GM12878 (cell line): ENCODE results near the gene SKIDA1. TPM values are rescaled to one million over a fixed set of nuclear protein-coding genes. Genes with fewer than 3 reads are reported as not detected.

Experiments
- ATAC-seq: fragments of 200-7000 bp; cut with Tn5 transposase; 3 replicates; pipeline ENCODE4 v1.9.1; 2020; ENCODE audit warnings: mild to moderate bottlenecking, moderate library complexity
- BruUV-seq: library from RNA; stranded (reverse); fragments of 400-500 nt; replicated peaks from 2 replicates; lab custom pipeline; 2021; lab: Mats Ljungman, UMichigan
- CTCF ChIA-PET: fragments of 300-600 bp; sonication (Branson Sonifier 250); formaldehyde crosslinking; extraction: SDS; loops from one replicate; lab custom pipeline; 2021; ENCODE audit warnings: inconsistent platforms; lab: Yijun Ruan, JAX
- POLR2A ChIA-PET: fragments of 350-600 bp; formaldehyde crosslinking; extraction: SDS; loops from one replicate; lab custom pipeline; 2021; ENCODE audit warnings: inconsistent platforms; lab: Charles Lee
- RAD21 ChIA-PET: fragments of 300-600 bp; sonication (Branson Sonifier 250); formaldehyde crosslinking; loops from one replicate; lab custom pipeline; 2023; ENCODE audit warnings: antibody characterized with exemption; ENCODE audit not compliant: unreplicated experiment; lab: Charles Lee
- SMC1A ChIA-PET: fragments of 300-600 bp; sonication (Branson Sonifier 250); formaldehyde crosslinking; loops from one replicate; lab custom pipeline; 2023; ENCODE audit not compliant: unreplicated experiment, uncharacterized antibody; lab: Charles Lee
- DNase-seq: peaks from one replicate; pipeline ENCODE4 v3.0.0-alpha.2; 2011; ENCODE audit warnings: low read depth, low spot score
- FAIRE-seq: peaks from 3 replicates; lab custom pipeline; 2011; peaks lifted over from hg19 to GRCh38; lab: Jason Lieb, UNC
- H2AFZ ChIP-seq: 2 replicates; pipeline ENCODE4 v1.6.0; 2011; ENCODE audit warnings: low read depth, low read length, control low read depth; ENCODE audit not compliant: control insufficient read depth
- H3K27ac ChIP-seq: 2 replicates; pipeline ENCODE4 v1.5.1; 2011; ENCODE audit warnings: control low read depth; ENCODE audit not compliant: control insufficient read depth, insufficient read depth
- H3K27me3 ChIP-seq, 2 experiments: replicated peaks in 1 of 2; 2 replicates each; pipeline versions ENCODE4 v1.6.0 to v1.6.1; 2011; ENCODE audit warnings: low read length in 1 of 2; ENCODE audit not compliant: control insufficient read depth in 2 of 2, insufficient read depth in 2 of 2
- H3K36me3 ChIP-seq, 2 experiments: 2 replicates each; pipeline ENCODE4 v1.5.1; 2011; ENCODE audit warnings: low read length in 1 of 2; ENCODE audit not compliant: control insufficient read depth in 2 of 2, insufficient read depth in 2 of 2
- H3K4me1 ChIP-seq: 2 replicates; pipeline ENCODE4 v1.6.1; 2011; ENCODE audit warnings: mild to moderate bottlenecking, low read length, moderate library complexity, mixed read lengths; ENCODE audit not compliant: control insufficient read depth, insufficient read depth
- H3K4me2 ChIP-seq: 2 replicates; pipeline ENCODE4 v1.6.0; 2011; ENCODE audit warnings: control low read depth; ENCODE audit not compliant: control insufficient read depth, insufficient read depth
- H3K4me3 ChIP-seq: fragments of 200-600 bp; sonication (generic); 2 replicates; pipeline ENCODE4 v1.5.1; 2016
- H3K79me2 ChIP-seq: 2 replicates; pipeline ENCODE4 v1.6.0; 2011; ENCODE audit warnings: low read length; ENCODE audit not compliant: control insufficient read depth, insufficient read depth
- H3K9ac ChIP-seq: 2 replicates; pipeline ENCODE4 v1.8.0; 2011; ENCODE audit warnings: low read length, control low read depth, mixed read lengths; ENCODE audit not compliant: control insufficient read depth, insufficient read depth
- H3K9me3 ChIP-seq: replicated peaks from 3 replicates; pipeline ENCODE4 v1.5.1; 2011; ENCODE audit warnings: mild to moderate bottlenecking, low read length; ENCODE audit not compliant: control insufficient read depth, insufficient read depth
- H4K20me1 ChIP-seq: 2 replicates; pipeline ENCODE4 v1.6.0; 2011; ENCODE audit not compliant: control insufficient read depth, insufficient read depth
- CEBPB ChIP-seq, 2 experiments: fragments of 150-350 bp in 1 of 2; IDR thresholded peaks; 2 replicates each; pipeline ENCODE4 v1.6.1; 2012 to 2014; ENCODE audit warnings: low read depth in 2 of 2, low read length in 2 of 2, borderline replicate concordance in 1 of 2, inconsistent platforms in 1 of 2
- ESRRA ChIP-seq: IDR thresholded peaks from 2 replicates; pipeline ENCODE4 v1.6.1; 2012; ENCODE audit warnings: mild to moderate bottlenecking, low read length, improper control_type of control experiment
- IRF3 ChIP-seq: fragments of 450-650 bp; IDR thresholded peaks from 2 replicates; pipeline ENCODE4 v1.6.1; 2014; ENCODE audit warnings: mild to moderate bottlenecking
- KDM1A ChIP-seq: fragments of 200-600 bp; sonication (generic); IDR thresholded peaks from 2 replicates; pipeline ENCODE4 v1.6.1; 2016; ENCODE audit warnings: borderline replicate concordance
- RBBP5 ChIP-seq: fragments of 200-600 bp; sonication (generic); conservative IDR thresholded peaks from 2 replicates; pipeline ENCODE4 v1.6.1; 2016
- RCOR1 ChIP-seq: conservative IDR thresholded peaks from 2 replicates; pipeline ENCODE4 v1.6.1; 2012; ENCODE audit warnings: low read depth, low read length, improper control_type of control experiment
- WRNIP1 ChIP-seq: IDR thresholded peaks from 2 replicates; pipeline ENCODE4 v1.6.1; 2011; ENCODE audit warnings: low read depth, low read length, improper control_type of control experiment, borderline replicate concordance
- ZZZ3 ChIP-seq: IDR thresholded peaks from 2 replicates; pipeline ENCODE4 v1.6.1; 2011; ENCODE audit warnings: low read depth; ENCODE audit not compliant: control insufficient read depth, insufficient read length
- WGBS: methylation state at CpG from one replicate; pipeline ENCODE4 v1.1.6; 2016; ENCODE audit warnings: low lambda C conversion rate; ENCODE audit not compliant: insufficient replicate concordance, insufficient coverage; ENCODE audit errors: missing lambda C conversion rate; 5-methylcytosine and 5-hydroxymethylcytosine counted together
- in situ Hi-C: fragments of 300-500 bp; cut with MboI; formaldehyde crosslinking; loops from 9 replicates; pipeline ENCODE4 v1.14.3; 2018; ENCODE audit warnings: mixed read lengths
- intact Hi-C: fragments of 100-400 bp; cut with micrococcal nuclease; formaldehyde crosslinking; loops from one replicate; pipeline ENCODE4 v1.14.2; 2022; ENCODE audit not compliant: unreplicated experiment
- polyA plus RNA-seq, 11 experiments: library from polyadenylated mRNA; depleted of rRNA in 4 of 11; unstranded in 6 of 11; stranded (reverse) in 5 of 11; fragments of >200 nt; fragmentation: Nextera tagmentation in 4 of 11; fragmentation: Illumina TruSeq in 1 of 11; extraction: Ambion mirVana in 4 of 11; extraction: Trizol in 1 of 11; gene quantifications; 1 replicate in 1 of 11; 2 replicates in 10 of 11; pipeline versions ENCODE4 v1.2.1 to v1.2.3, GENCODE V29; 2011 to 2016; ENCODE audit warnings: inconsistent platforms in 2 of 11, missing spikeins in 2 of 11, low read depth in 1 of 11
- total RNA-seq, 4 experiments: library from RNA; depleted of rRNA in 3 of 4; stranded (reverse); fragments of >200 nt in 3 of 4; fragmentation: Illumina TruSeq in 1 of 4; extraction: Trizol in 1 of 4; gene quantifications; 2 replicates each; pipeline versions ENCODE4 v1.2.1 to v1.2.3, GENCODE V29; 2013 to 2021

The SKIDA1 gene
- total and polyA plus RNA-seq, 10 of the 15 experiments (the other 5 are each of a cell fraction or from before 2014, with no cell fraction given) = 0.05 to 0.90 (median 0.28) TPM

GRCh38 chr10:21508706-21509331, 16.7 kb downstream of the SKIDA1 start:
- in situ Hi-C loops (no loop called here), intact Hi-C loops (no loop called here)
- Histone ChIP-seq H3K27ac (no peak overlapping the region), H3K36me3 (no peaks in the 10 kb centered on the region), H3K9ac (no peak overlapping the region), H2AFZ (no peak overlapping the region), H3K4me1 (no peaks in the 10 kb centered on the region), H3K9me3 (no peaks in the 10 kb centered on the region), H4K20me1 (no peaks in the 10 kb centered on the region), H3K27me3 (peaks cover 0 to 18% of the 10 kb centered on the region in 2 experiments; a peak in 3 of 4 replicates), H3K4me3 (no peak overlapping the region), H3K4me2 (no peak overlapping the region), H3K79me2 (no peaks in the 10 kb centered on the region)
- no TSS peak for BruUV-seq
- WGBS = 89% methylated on average over 38 of the region's 43 CpGs
- DNase-seq (no peak), ATAC-seq (no peak), FAIRE-seq (no peak)
- ChIA-PET RAD21 (no interaction called here), CTCF (interaction anchor here (0.9 kb wide), 1 partner anchor 28 kb away, joined by 4 read pairs; no protein-coding TSS in a partner anchor), SMC1A (no interaction called here), POLR2A (interaction anchor here (0.7 kb wide), 1 partner anchor 15 kb away, joined by 3 read pairs; no protein-coding TSS in a partner anchor)
- TF ChIP-seq ESRRA (no peak), KDM1A (no peak), IRF3 (no peak), CEBPB (IDR thresholded peaks at IDR 0.05; ENCODE audit: borderline replicate concordance in 1 of 2, low read depth in 2 of 2, low read length in 2 of 2) (no peak), ZZZ3 (no peak), RCOR1 (no peak), WRNIP1 (no peak), RBBP5 (no peak)
